ENCODE results near the gene SGMS1.
"Not testable (repeated sequence)": the region's sequence is repeated elsewhere in the genome, so short reads cannot be mapped to it uniquely, and the experiment has no call there.

Gene SGMS1

GRCh38 chr10:50469288-50469687 lies 154.5 kb downstream of the SGMS1 start:
- DNase-seq (ENCODE audit: low spot score) = no peak

GRCh38 chr10:50467209-50467608 lies 156.5 kb downstream of the SGMS1 start:
- DNase-seq (ENCODE audit: low spot score) = no peak

DNA sequence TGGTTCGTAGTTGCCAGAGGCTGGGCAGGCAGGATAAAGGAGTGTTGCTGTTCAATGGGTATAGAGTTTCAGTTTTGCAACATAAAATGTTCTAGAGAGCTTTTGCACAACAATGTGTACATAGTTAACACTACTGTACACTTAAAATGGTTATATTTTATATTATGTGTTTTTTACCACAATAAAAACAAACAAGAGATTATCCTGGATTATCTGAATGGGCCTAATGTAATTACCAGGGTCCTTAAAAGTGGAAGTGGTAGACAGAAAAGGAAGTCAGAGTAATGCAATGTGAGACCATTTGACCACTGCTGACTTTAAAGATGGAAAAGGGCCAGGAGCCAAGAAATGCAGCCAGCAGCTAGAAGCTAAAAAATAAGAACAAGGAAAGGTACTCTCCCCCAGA lies 159.7 kb downstream of the SGMS1 start:
- no peak for DNase-seq (ENCODE audit: low spot score)

DNA sequence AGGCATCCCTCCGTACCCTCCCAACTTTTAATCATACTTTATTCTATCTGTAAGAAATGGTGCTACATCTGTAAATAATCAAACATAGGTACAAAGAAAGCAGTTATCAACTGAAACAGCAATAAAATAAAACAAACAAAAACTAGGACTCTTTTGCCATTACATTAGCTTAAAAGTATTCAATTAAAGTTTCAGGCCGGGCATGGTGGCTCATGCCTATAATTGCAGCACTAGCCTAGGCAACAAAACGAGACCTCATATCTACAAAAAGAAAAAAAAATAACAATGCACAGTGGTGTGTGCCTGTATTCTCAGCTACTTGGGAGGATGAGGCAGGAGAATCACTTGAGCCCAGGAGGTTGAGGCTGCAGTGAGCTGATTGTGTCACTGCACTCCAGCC lies 161.9 kb downstream of the SGMS1 start:
- DNase-seq (ENCODE audit: low spot score) = no peak

DNA sequence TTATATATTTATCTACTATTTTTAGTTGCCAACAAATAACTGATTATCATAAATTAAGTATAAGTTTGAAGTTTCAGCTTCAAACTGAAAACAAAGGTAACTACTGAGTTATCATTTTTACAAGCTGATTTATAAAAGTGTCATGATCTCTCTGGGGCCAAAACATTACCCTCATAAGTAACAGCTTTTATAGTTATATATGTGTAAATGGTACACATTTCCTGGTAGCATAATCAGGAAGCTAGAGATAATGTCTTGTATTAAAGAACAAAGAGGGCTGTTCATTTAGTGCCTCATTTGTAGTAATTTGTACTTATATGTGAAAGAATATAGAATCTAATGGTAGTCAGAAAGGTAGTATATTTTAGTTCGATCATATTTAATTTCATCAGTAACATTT lies 162.6 kb downstream of the SGMS1 start:
- DNase-seq (ENCODE audit: low spot score) = no peak

DNA sequence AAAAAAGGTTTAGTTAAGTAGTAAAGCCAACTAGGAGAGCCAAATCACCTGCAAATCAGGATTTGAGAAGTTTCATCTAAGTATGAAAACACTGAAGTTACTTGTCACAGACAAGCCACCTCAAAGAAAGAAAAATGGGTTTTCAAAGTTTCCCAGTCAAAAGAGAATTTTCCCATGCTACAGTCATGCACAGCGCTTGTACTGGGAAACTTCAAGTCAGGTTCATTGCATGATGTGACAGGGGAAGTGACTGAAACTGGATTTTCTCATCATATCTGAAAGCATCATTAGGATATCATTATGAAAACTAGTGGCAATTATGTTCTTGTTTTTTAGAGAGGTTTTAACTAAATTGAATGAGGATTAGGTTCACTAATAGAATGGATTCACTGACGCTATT lies 167.0 kb downstream of the SGMS1 start:
- DNase-seq (ENCODE audit: low spot score) = no peak

DNA sequence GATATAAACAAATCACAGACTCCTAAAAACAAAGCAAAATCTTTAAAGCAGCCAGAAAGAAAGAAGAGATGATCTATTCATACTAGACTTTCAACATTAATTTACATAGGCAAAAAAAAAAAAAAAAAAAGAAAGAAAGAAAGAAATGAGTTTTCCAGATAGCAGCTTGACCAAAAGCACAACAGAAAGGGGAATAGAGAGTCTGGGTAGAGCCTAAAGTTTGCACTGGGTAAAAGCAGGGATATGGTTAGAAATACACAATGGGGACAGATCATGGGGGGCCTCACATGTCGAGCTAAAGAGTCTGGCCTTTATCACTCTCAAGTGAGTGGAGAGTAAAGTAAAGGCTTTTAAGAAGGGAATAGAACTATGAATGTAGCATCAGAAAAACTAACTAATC lies 169.8 kb downstream of the SGMS1 start:
- no peak for DNase-seq (ENCODE audit: low spot score)

- DNase-seq (ENCODE audit: low spot score) = no peak
These were observed 171.2 kb downstream of the SGMS1 start for GRCh38 chr10:50452603-50453002.

GRCh38 chr10:50447691-50448090 lies 176.1 kb downstream of the SGMS1 start:
- DNase-seq (ENCODE audit: low spot score) = no peak

GRCh38 chr10:50445777-50446176 lies 178.0 kb downstream of the SGMS1 start:
- DNase-seq (ENCODE audit: low spot score) = not testable (repeated sequence)

- DNase-seq (ENCODE audit: low spot score) = no peak
These were observed 183.3 kb downstream of the SGMS1 start for GRCh38 chr10:50440489-50440888.

GRCh38 chr10:50439806-50440205 lies 183.9 kb downstream of the SGMS1 start:
- no peak for DNase-seq (ENCODE audit: low spot score)

DNA sequence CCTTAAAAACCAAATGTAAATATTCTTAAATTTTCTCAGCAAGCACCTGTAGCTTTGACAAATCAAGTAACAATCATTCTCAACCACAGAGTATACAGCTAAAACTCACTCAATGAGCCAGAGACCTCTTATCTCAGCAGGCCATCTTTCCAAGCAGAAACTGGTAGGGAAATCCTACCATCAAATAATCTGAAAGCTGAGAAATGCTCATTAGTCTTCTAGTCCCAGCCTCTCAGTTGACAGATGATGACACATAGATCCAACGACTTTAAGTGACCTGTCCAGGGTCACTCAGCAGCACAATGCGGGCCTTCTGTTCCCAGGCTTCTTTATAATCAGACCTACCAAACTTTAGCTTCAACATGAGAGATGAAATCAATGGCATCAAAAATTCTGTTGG lies 184.6 kb downstream of the SGMS1 start:
- DNase-seq (ENCODE audit: low spot score) = no peak

DNA sequence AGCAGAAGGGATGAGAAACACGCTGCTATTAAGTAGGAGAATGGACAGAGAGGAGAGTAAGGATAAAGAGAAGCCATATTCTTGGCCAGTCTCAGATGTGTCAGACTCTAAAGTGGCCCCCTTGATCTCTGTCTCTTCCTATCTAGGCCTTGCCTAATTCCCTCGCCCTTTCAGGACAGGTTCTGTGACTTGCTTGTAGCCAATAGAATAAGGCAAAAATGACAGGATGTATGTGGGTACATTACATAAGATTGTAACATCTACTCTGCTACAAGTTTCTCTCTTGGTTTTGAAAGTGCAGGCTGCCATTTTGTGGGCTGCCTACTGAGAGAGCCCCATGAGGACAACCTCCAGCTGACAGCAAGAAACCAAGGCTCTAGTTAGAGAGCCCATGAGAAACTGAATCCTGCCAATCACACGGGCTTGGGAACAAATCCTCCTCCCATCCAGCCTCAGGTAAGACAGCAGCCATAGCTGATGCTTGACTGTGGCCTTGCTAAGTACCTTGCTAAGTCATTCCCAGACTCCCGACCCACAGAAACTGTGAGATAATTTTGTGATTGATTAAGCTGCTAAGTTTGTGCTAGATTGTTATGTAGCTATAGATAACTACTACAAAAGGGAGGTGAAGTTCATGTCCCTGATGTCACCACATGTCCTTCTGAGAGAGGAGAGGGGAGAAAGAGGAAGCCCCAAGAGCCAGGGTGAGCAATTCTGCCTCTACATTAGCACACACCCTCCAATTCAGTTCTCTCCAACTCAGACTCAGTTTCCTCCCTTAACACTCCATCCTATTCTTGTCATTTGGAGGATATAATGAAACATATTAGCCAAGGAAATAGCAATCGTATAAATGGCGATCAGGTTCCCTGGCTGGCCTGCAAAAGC lies 185.5 kb downstream of the SGMS1 start:
- DNase-seq (ENCODE audit: low spot score) = no peak

- DNase-seq (ENCODE audit: low spot score) = no peak
These were observed 186.5 kb downstream of the SGMS1 start for GRCh38 chr10:50437248-50437647.

DNA sequence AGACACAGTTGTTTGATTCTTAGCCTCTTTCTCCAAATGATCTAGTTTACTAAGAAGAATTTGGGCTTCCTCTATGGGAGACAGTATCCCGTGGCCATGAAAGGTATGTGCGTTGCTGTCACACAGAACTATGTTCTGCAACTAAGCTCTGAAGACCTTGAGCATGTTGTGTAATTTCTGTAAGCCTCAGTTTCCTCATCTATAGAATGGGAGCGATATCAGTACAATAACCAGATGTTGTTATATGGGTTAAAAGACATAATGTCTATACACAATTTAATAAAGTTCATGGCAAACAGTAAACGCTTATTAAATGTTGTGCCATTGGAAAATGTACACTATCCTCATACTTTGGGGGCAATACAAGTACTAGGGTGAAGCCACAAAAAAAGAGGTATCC lies 187.0 kb downstream of the SGMS1 start:
- DNase-seq (ENCODE audit: low spot score) = no peak

DNA sequence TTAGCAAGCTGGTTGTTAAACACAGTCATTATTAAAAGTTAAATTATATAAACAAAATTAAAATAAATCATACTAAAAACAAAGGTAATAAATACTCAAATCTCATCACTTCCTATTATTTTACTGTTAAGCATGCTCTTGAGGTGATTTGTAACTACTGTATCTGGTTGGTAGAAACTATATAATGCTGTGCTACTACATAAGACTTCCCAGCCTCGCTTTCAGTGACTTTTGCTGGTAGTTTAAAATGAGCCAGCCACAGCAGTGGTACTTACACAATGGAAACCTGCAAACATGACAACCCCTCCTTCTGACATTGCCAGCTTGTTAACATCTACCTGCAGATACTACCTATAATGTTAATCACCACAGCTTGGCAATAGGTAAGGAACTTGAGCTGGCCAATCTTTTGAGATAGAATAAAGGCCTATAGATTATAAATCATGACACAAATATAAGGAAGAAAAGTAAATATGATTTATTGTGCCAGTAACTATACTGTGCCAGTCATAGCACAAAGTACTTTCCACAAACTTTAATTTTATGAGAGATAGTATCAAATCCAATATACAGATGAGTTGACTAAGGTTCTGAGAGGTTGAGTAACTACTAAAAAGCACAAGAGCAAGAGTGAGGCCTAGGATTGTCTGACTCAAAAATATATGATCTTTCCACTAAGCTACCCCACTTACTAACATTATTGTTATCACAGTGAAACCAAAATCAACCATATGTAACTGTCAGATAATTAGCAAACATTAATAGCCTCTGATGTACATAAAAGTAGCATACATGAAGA lies 191.3 kb downstream of the SGMS1 start:
- DNase-seq (ENCODE audit: low spot score) = no peak

DNA sequence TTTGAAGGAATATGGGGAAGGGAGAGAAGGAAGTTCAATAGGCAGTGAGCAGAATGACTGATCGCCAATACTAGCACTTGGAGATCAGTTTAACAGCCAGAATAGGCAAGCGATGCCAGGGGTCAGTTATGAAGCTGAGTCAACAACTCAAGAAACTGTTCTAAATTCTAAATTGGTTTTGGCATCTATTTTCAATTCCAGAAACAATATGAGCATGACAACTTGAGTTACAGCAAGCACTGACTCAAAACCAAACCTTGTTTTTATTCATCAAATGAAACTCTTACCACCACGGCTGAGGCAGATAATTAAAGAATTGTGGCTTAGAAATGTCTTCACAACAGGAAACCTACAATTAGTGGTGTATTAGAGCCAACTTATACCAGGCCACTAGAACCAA lies 192.0 kb downstream of the SGMS1 start:
- DNase-seq (ENCODE audit: low spot score) = no peak

DNA sequence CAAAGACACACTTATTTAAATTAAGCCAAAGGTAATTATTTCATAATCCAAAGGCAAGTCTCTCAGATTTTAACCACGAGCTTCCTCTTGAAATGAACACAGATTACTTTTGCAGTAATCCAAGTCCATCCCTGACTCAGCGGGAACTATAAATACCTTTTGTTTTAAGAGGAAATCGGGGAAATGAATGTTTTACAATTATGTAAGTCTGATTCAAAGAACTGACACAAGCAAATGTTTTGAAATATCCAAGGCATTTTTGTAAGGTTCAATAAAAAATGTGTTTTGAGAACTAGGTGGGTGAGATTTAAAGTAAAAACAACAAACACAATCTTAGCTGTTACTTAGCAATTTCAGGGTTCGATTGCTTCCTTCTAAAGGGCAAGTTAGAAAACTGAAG lies 192.6 kb downstream of the SGMS1 start:
- no peak for DNase-seq (ENCODE audit: low spot score)

DNA sequence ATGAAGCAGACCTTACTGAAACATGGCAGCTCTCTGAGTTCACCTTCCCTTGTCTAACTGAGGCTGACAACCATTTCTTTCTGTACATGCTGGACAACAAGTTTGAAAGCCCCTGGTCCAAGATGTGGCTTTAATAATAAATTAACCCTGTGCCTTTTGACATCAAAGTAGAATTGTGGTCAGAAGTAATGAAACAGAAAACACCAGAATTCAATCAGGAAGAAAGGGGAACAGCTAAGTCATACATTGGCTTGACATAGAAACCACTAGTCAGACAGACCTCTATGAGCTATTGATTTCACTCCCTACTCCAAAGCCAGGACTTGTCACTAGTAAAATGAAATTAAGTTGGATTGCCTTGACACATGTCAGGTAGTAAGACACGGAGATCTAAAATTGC lies 197.3 kb downstream of the SGMS1 start:
- DNase-seq (ENCODE audit: low spot score) = no peak

DNA sequence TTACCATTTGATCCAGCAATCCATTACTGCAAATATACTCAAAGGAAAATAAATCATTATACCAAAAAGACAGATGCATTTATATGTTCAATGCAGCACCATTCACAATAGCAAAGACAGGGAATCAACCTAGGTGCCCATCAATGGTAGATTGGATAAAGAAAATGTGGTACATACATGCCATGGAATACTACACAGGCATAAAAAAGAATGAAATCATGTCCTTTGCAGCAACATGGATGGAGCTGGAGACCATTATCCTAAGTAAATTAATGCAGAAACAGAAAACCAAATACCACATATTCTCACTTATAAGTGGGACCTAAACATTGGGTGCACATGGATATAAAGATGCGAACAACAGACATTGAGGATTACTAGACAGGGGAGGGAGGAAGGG lies 198.5 kb downstream of the SGMS1 start:
- not testable (repeated sequence) for DNase-seq (ENCODE audit: low spot score)

DNA sequence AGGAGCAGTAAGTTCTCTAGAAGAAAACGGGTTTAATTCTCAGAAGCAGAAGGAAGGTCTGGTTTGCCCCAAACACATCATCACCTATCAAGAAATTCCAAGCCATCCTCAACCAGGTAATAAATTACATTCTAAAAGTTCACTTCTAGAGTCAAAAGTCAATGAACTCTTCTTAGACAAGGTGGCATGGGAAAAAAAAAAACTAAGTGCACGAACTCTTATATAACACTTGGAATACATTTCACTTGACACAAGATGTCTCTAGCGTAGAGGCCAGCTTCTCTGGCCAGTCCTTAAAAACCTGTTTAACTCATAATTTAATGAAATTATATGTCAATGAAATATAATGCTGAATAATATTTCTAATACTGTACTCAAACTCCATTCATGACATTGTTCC lies 200.3 kb downstream of the SGMS1 start:
- DNase-seq (ENCODE audit: low spot score) = no peak

DNA sequence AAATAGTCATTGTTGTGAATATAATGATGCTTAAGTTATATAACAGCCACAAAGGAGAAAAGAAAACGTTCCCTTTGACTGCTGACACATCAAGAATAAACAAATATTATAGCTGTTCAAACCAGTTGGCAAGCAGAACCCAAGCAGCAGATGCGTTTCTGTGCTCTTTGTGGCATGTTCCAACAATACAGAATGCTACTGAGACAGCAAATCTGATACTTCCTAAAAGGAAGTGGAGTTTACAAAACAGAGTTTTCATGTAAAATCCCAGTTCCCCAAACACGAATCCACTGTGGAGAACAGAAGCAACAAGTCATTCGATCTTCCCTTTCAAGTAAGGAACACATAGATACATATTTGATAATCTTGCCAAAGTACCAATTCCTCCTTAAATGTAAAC lies 201.5 kb downstream of the SGMS1 start:
- no peak for DNase-seq (ENCODE audit: low spot score)
